Measurements from ENCODE around the gene CARS2. TPM values are rescaled to one million over a fixed set of nuclear protein-coding genes. Genes with fewer than 3 reads are reported as not detected.

The CARS2 gene
- total and polyA plus RNA-seq, 2 of the 8 experiments (the other 6 are each of a cell fraction or from before 2014, with no cell fraction given), result 47.7 to 55.9 TPM

- H4K8ac ChIP-seq (ENCODE audit: extremely low read depth, insufficient read depth, low read length), result no peak overlapping the region
- H3K36me3 ChIP-seq (ENCODE audit: control insufficient read depth in 2 of 4, insufficient read depth in 4 of 4, low read length in 3 of 4), result peaks cover 0 to 12% (median 3%) of the 10 kb centered on the region in 4 experiments; a peak in 3 of 8 replicates
- ChIA-PET CTCF (ENCODE audit: partially characterized antibody) (interaction anchor here (0.9 to 1.5 kb wide), 7 partner anchors 10 to 162 kb away, joined by 3 to 7 read pairs (median 4); no protein-coding TSS in a partner anchor), POLR2A (ENCODE audit: partially characterized antibody) (interaction anchor here (0.6 to 1.2 kb wide), 2 partner anchors 8 to 57 kb away, joined by 3 to 4 read pairs; partner anchors contain the start of gene RAB20)
- H3K56ac ChIP-seq (replicated peaks; ENCODE audit: insufficient read length, low read depth, low read length), result no peak overlapping the region
- no peak overlapping the region for H2BK5ac ChIP-seq (ENCODE audit: low read depth, low read length)
- H3K79me1 ChIP-seq (ENCODE audit: low read depth, low read length), result peaks cover 15% of the 10 kb centered on the region
- peaks cover 7% of the 10 kb centered on the region; the same call in 1 of the 2 replicates for H3K23me2 ChIP-seq (ENCODE audit: low read depth, low read length)
- H2BK12ac ChIP-seq (ENCODE audit: low read depth, low read length), result no peak overlapping the region; the same call in 1 of the 2 replicates
- no peak for DNase-seq (ENCODE audit: low read depth in 1 of 2, low spot score in 2 of 2)
- 82% methylated on average over 8 of the region's 8 CpGs; no CpG with 5 or more reads in 1 of the 2 experiments for WGBS, 2 experiments (ENCODE audit: extremely low coverage in 1 of 2, insufficient coverage in 1 of 2, insufficient read length in 1 of 2, insufficient replicate concordance in 2 of 2, low coverage in 1 of 2, low lambda C conversion rate in 2 of 2, missing lambda C conversion rate in 1 of 2)
- H2AFZ ChIP-seq (ENCODE audit: low read length), result no peak overlapping the region
- H3K4me2 ChIP-seq (ENCODE audit: insufficient read depth in 1 of 2, low read depth in 2 of 2, low read length in 2 of 2), result peak overlapping the region in 1 of 2 experiments; percentile 79; a peak in 1 of 4 replicates
- no peak overlapping the region for H4K5ac ChIP-seq (ENCODE audit: insufficient read length, low read depth, low read length)
- H2AK5ac ChIP-seq (ENCODE audit: low read depth, low read length), result no peak overlapping the region
- H3K14ac ChIP-seq (ENCODE audit: insufficient read length), result no peak overlapping the region
- H3K4me3 ChIP-seq (ENCODE audit: extremely low read depth in 1 of 4, insufficient read depth in 2 of 4, low read depth in 3 of 4, low read length in 4 of 4), result no peak overlapping the region
- no peak overlapping the region for H3K9ac ChIP-seq (replicated peaks in 1 of 4; ENCODE audit: extremely low read depth in 1 of 4, low read depth in 3 of 4, low read length in 3 of 4)
- FAIRE-seq, result no peak
- H3K4me1 ChIP-seq (replicated peaks in 1 of 4; ENCODE audit: control insufficient read depth in 3 of 4, insufficient read depth in 4 of 4, low read length in 3 of 4), result peaks cover 5 to 16% (median 8%) of the 10 kb centered on the region in 4 experiments; a peak in 6 of 7 replicates
- no peak overlapping the region for H3K23ac ChIP-seq (ENCODE audit: insufficient read length)
- H3K27me3 ChIP-seq (replicated peaks in 1 of 4; ENCODE audit: control insufficient read depth in 3 of 4, extremely low read depth in 1 of 4, insufficient read depth in 3 of 4, low read length in 3 of 4), result no peaks in the 10 kb centered on the region; a peak in 2 of 7 replicates
- no peak overlapping the region for H2BK20ac ChIP-seq (ENCODE audit: low read length)
- H4K91ac ChIP-seq (replicated peaks; ENCODE audit: insufficient read length, low read length), result no peak overlapping the region
- H2BK120ac ChIP-seq (replicated peaks; ENCODE audit: low read depth, low read length), result no peak overlapping the region
- no peak overlapping the region for H2BK15ac ChIP-seq (ENCODE audit: low read length)
- H3K18ac ChIP-seq (ENCODE audit: extremely low read depth, low read length), result no peak overlapping the region
- H3K79me2 ChIP-seq (ENCODE audit: control insufficient read depth in 1 of 2, insufficient read depth in 2 of 2, low read length in 2 of 2), result peaks cover 16 to 71% of the 10 kb centered on the region in 2 experiments
- no peak overlapping the region for H3K27ac ChIP-seq (ENCODE audit: low read depth, low read length)
- H3K9me3 ChIP-seq (ENCODE audit: insufficient read depth in 2 of 2, low read depth in 1 of 2, low read length in 1 of 2), result no peaks in the 10 kb centered on the region
- TF ChIP-seq TAF7 (optimal IDR thresholded peaks at IDR 0.05; ENCODE audit: borderline replicate concordance, low read depth, low read length) (no peak), RAD21 (IDR thresholded peaks at IDR 0.05 in 1 of 2, conservative IDR thresholded peaks at IDR 0.05 in 1 of 2; ENCODE audit: low read depth in 2 of 2, low read length in 2 of 2) (peak in 1 of 2 experiments; percentile 11; a peak in 1 of 4 replicates)
- peaks cover 17 to 18% of the 10 kb centered on the region in 2 experiments for H4K20me1 ChIP-seq (replicated peaks in 1 of 2; ENCODE audit: control insufficient read depth in 1 of 2, insufficient read depth in 2 of 2, low read length in 2 of 2)
- no peak overlapping the region for H3K4ac ChIP-seq (replicated peaks; ENCODE audit: insufficient read length, low read depth, low read length)
These were observed 87.7 kb downstream of the CARS2 start for GRCh38 chr13:110618167-110618566.

Measured in H1 (cell line).